HK-2 (cell line): ENCODE data around the gene KNDC1.
"Not testable (repeated sequence)": the region's sequence is repeated elsewhere in the genome, so short reads cannot be mapped to it uniquely, and the experiment has no call there.

Source experiments
- DNase-seq: peaks from one replicate; pipeline ENCODE4 v3.0.0-alpha.2; 2018; ENCODE audit not compliant: unreplicated experiment

KNDC1 gene

GRCh38 chr10:133126431-133127290 is 33.4 kb upstream of the KNDC1 start:
- DNase-seq = no peak

GRCh38 chr10:133127291-133128125 is 32.5 kb upstream of the KNDC1 start:
- DNase-seq = no peak

GRCh38 chr10:133128126-133129070 is 31.6 kb upstream of the KNDC1 start:
- DNase-seq = no peak

GRCh38 chr10:133129071-133129858 is 30.8 kb upstream of the KNDC1 start:
- DNase-seq = no peak

DNA sequence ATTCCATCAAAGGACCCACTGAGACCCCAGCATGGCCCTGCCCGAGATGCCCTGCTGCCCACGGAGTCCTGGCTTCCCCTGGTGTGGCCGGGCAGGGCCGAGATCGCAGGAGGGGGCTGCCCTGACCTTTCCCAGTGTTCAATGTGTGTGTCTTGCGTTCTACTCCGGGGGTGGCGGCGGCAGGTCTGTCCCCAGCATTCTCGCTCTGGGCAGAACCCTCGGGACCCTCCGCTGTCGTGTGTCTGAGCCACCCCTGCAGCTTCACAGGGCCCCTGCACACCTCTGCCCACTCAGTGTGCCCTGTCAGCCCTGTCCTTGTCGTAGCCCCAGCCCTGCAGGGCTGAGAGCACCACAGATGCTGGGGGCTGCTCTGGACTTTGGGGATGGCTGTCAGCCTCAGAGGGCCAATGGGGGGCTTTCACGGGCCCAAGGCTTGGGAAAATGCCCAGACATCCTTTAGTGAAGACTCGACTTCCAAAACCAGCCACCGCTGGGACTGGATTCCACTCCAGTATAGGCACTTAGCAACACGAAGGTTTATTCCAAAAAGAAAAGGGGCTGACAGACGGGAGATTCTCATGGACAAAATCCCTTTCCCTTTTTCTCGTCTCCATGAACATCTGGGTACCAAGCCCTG is 30.0 kb upstream of the KNDC1 start:
- no peak for DNase-seq

- no peak for DNase-seq
Measured at GRCh38 chr10:133130602-133131001, 29.4 kb upstream of the KNDC1 start.

GRCh38 chr10:133131053-133131452 is 29.0 kb upstream of the KNDC1 start:
- DNase-seq = no peak

DNA sequence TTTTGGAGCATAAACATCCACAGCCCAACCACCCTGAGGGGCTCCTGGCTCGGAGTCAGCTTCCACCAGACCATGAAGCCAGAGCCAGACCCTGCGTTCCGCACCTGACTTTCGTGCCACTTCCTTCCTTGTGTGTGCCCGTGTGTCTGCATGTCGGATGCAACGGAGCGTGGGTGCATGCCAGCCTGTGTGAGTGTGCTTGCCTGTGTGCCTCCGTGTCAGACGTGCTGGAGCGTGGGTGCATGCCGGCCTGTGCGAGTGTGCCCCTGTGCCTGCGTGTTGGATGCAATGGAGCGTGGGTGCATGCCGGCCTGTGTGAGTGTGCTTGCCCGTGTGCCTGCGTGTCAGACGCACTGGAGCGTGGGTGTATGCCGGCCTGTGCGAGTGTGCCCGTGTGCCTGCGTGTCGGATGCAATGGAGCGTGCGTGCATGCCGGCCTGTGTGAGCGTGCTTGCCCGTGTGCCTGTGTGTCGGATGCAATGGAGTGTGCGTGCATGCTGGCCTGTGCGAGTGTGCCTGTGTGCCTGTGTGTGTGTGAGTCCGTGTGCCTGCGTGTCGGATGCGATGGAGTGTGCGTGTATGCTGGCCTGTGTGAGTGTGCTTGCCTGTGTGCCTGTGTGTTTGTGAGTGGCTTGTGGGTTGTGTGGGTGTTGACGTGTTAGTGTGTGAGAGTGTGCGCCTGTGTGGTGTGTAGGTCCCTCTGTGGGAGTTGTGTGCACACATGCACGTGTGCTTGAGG is 28.1 kb upstream of the KNDC1 start:
- DNase-seq = no peak

GRCh38 chr10:133132473-133133291 is 27.3 kb upstream of the KNDC1 start:
- DNase-seq = no peak

DNA sequence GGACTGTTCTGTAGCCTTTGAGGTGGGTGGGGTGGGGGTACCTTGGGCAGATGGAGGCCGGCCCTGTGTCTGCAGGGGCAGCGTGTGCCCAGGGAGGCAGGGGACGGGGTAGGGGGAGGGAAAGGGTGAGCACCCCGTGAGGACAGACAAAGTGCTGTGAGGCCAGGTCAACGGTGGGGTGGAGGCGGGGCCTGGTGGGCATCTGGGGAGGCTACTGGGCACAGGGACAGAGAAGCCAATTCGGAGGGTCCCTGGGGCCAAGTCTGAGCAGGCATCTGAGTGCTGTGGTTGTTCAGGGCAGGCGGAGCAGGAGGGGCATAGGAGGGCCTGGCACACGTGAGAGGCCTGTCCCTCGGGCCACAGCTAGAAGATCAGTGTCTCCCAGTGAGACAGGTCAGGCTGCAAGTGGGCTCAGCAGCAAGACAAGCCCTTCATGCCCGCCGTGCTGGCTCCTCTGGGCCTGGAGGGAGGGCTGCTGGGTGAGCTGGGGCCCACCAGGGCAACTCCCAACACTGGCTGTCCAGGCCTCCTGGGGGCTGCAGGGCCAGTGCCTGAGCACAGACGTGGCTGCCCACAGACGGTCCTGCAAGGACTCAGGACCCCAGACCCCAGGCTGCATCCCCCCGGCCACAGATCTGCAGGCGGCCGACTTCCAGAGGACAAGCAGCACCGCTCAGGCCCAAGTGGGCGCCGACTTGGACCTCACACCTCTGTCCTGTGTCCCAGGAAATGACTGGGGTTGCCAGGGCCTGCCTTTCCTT is 26.4 kb upstream of the KNDC1 start:
- no peak for DNase-seq

DNA sequence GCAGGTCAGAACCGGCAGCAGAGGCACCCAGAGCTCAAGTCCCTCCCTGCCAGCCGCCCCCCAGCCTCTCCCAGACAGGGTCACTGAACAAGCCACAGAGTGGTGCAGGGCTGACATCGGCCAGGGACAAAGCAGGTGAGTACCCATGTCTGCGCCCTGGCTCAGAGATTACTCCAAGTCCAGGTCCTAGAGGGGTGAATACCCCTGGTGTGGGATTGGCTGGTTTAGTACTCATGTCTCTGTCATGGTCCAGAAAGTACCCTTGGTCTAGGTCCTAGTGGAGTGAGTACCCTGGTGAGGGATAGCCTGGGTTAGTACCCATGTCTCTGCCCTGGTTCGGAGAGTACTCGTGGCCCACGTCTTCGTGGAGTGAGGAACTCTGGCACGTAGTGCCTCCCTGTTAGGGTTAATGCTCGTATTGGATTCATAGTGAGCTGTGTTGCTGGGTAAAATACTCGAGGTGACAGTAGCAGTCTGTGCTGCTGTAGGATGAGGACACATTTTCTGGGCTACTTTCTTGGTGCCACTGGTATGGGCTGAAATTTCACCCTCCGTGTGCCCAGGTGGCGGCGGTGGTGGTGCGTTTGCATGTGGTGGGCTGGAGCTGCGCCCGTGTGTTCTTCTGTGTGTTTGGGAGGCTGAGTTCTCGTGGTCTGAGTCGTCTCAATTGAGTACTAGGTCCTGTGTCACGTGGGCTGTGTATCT is 25.5 kb upstream of the KNDC1 start:
- no peak for DNase-seq

GRCh38 chr10:133135116-133135465 is 24.9 kb upstream of the KNDC1 start:
- no peak for DNase-seq

DNA sequence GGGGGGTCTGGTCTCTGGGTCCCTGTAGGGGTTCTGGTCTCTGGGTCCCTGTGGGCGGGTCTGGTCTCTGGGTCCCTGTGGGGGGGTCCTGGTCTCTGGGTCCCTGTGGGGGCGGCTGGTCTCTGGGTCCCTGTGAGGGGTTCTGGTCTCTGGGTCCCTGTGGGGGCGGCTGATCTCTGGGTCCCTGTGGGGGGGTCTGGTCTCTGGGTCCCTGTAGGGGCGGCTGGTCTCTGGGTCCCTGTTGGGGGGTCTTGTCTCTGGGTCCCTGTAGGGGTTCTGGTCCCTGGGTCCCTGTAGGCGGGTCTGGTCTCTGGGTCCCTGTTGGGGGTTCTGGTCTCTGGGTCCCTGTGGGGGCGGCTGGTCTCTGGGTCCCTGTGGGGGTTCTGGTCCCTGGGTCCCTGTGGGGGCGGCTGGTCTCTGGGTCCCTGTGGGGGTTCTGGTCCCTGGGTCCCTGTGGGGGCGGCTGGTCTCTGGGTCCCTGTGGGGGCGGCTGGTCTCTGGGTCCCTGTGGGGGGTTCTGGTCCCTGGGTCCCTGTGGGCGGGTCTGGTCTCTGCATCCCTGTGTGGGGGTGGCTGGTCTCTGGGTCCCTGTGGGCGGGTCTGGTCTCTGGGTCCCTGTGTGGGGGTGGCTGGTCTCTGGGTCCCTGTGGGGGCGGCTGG is 22.4 kb upstream of the KNDC1 start:
- DNase-seq = not testable (repeated sequence)

DNA sequence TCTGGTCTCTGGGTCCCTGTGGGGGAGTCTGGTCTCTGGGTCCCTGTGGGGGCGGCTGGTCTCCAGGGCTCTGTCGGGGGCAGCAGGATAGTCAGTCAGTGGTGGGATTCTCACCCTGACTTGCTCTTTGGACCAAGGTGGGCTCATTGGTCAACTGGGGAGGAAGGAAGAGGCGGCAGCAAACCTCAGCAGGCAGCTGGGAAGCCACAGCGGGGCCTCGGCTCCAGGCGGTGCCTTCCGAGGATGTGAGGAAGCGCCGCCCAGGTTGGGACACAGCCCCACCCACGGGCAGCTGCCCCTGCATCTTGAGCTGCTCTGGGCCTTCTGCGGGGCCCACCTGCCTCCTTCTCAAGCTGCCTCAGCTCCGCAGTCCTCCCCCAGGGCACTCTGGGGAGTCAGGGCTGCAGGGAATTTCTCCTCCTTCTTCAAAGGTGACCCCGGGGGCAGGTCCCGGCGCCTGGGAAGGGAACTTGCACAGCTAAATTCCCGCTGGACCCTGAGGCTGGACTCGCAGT is 20.4 kb upstream of the KNDC1 start:
- DNase-seq = no peak

DNA sequence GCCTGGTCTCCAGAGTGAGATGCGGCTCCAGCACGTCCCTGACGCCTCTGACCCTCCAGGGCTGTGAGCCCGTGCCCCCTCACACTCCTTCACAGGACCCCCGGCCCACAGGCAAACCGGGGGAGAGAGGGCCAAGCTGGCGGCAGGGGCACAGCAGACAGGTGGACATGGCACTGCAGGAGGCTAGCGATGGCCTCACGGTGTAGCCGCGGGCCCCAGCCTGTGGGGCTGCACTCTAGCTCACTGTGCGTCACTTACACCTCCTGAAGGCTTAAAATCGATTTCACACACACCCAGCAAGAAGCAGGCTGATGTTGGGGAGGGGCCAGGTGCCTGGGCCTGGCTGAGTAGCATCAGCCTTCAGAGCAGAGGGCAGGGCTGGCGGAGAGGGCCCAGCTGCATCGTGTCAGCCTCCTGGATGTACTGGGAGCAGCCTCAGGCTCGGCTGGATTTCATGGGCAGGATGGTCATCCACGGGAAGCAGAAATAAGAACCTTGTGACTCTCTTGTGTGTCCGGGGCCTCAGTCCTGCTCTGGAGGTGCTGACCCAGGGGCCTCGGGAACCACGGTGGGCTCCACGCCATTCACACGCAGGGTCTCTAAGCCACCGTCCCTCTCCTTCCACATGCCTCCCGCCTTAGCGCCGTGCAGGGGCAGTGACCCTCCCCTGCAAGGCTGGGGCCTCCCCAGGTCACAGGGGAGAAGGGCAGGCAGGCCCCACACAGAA is 19.4 kb upstream of the KNDC1 start:
- no peak for DNase-seq
